ENCODE results near the gene ASB3. TPM values are rescaled to one million over a fixed set of nuclear protein-coding genes. Genes with fewer than 3 reads are reported as not detected.
"Not testable (repeated sequence)": the region's sequence is repeated elsewhere in the genome, so short reads cannot be mapped to it uniquely, and the experiment has no call there.

Gene ASB3
- total RNA-seq, 1 donor from 2014 or later: 11.4 TPM

GRCh38 chr2:53767405-53768241 lies 19.1 kb downstream of the ASB3 start, which contains the start of gene CHAC2:
CHAC2 (plus strand) TSS chr2:53767804; CDS start chr2:53767887, 83 bp downstream.
- peak; percentile 87 for DNase-seq
- H3K27me3 ChIP-seq (ENCODE audit: low read depth): no peaks in the 10 kb centered on the region
- peak within 1 kb of the TSS; percentile 85 for H3K27ac ChIP-seq (replicated peaks)
- TF ChIP-seq, protein P1, sequence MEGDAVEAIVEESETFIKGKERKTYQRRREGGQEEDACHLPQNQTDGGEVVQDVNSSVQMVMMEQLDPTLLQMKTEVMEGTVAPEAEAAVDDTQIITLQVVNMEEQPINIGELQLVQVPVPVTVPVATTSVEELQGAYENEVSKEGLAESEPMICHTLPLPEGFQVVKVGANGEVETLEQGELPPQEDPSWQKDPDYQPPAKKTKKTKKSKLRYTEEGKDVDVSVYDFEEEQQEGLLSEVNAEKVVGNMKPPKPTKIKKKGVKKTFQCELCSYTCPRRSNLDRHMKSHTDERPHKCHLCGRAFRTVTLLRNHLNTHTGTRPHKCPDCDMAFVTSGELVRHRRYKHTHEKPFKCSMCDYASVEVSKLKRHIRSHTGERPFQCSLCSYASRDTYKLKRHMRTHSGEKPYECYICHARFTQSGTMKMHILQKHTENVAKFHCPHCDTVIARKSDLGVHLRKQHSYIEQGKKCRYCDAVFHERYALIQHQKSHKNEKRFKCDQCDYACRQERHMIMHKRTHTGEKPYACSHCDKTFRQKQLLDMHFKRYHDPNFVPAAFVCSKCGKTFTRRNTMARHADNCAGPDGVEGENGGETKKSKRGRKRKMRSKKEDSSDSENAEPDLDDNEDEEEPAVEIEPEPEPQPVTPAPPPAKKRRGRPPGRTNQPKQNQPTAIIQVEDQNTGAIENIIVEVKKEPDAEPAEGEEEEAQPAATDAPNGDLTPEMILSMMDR (IDR thresholded peaks at IDR 0.05; ENCODE audit: borderline replicate concordance): peak; percentile 70
- H3K36me3 ChIP-seq: peaks cover 12% of the 10 kb centered on the region
- H3K4me1 ChIP-seq: peaks cover 25% of the 10 kb centered on the region
- H3K4me3 ChIP-seq: peak within 1 kb of the TSS; percentile 79
- H3K9me3 ChIP-seq (replicated peaks): no peaks in the 10 kb centered on the region
- intact Hi-C loops (cut with micrococcal nuclease): no loop called here

DNA sequence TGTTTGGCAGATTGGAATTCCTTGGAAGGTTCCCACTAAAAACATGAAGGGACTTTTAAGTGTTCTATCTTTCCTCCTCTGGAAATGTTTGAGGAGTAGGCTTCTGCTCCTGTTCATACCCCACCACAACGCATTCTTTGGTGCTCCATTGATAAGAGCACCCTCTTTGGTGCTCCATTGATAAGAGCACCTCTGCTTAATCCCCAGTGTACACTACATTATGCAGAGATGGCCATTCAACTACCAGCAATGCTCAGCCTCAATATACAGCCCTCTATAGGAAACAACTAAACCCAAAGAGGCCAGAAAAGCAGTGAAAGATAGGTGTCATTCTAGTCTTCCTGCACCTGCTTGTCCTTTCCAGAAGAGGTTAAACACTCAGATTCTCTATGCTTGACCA lies 21.0 kb downstream of the ASB3 start:
- Histone ChIP-seq H3K4me3 (no peak overlapping the region), H3K27ac (replicated peaks) (no peak overlapping the region), H3K9me3 (replicated peaks) (no peaks in the 10 kb centered on the region), H3K27me3 (ENCODE audit: low read depth) (no peaks in the 10 kb centered on the region), H3K36me3 (peaks cover 20% of the 10 kb centered on the region), H3K4me1 (peaks cover 25% of the 10 kb centered on the region)
- DNase-seq: no peak
- TF ChIP-seq, protein P1 (IDR thresholded peaks at IDR 0.05; ENCODE audit: borderline replicate concordance): no peak
- intact Hi-C loops (cut with micrococcal nuclease): no loop called here

DNA sequence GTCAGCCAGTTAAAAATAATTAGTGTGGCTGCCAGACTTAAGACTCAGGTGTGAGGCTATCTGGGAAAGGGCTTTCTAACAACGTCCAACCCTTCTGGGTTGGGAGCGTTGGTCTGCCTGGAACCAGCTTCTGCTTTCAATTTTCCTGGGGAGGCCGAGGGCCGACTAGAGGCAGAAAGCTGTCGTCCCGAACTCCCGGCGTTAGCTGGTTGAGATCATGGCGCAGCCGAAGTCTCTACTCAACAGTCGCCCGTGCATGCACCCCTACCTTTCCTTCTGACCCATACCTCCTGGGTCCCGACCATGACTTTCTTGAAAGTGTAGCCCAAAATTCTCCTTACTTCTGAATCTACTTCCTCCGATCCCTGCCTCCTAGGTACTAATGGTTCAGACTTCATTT lies 29.5 kb downstream of the ASB3 start:
- H3K4me3 ChIP-seq; H3K4me1 ChIP-seq; H3K27me3 ChIP-seq (ENCODE audit: low read depth); intact Hi-C loops (cut with micrococcal nuclease); H3K27ac ChIP-seq (replicated peaks); DNase-seq: not testable (repeated sequence)
- Histone ChIP-seq H3K9me3 (replicated peaks) (peaks cover 17% of the 10 kb centered on the region), H3K36me3 (peaks cover 43% of the 10 kb centered on the region)

DNA sequence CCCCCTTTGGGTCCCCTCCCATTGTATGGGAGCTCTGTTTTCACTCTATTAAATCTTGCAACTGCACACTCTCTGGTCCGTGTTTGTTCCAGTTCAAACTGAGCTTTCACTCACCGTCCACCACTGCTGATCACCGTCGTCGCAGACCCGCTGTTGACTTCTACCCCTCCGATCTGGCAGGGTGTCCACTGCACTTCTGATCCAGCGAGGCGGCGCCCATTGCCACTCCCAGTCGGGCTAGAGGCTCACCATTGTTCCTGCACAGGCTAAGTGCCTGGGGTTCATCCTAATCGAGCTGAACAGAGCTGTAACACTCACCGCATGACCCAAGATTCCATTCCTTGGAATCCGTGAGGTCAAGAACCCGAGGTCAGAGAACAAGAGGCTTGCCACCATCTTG lies 30.1 kb downstream of the ASB3 start:
- Histone ChIP-seq H3K4me1 (peaks cover 4% of the 10 kb centered on the region), H3K4me3 (no peak overlapping the region), H3K36me3 (peaks cover 40% of the 10 kb centered on the region), H3K9me3 (replicated peaks) (peaks cover 17% of the 10 kb centered on the region), H3K27ac (replicated peaks) (no peak overlapping the region), H3K27me3 (ENCODE audit: low read depth) (no peaks in the 10 kb centered on the region)
- TF ChIP-seq, protein P1 (IDR thresholded peaks at IDR 0.05; ENCODE audit: borderline replicate concordance): no peak
- intact Hi-C loops (cut with micrococcal nuclease): no loop called here
- DNase-seq: no peak

GRCh38 chr2:53755121-53755520 lies 31.6 kb downstream of the ASB3 start:
- H3K27ac ChIP-seq (replicated peaks): no peak overlapping the region
- peaks cover 4% of the 10 kb centered on the region for H3K4me1 ChIP-seq
- TF ChIP-seq, protein P1 (IDR thresholded peaks at IDR 0.05; ENCODE audit: borderline replicate concordance): no peak
- intact Hi-C loops (cut with micrococcal nuclease): no loop called here
- no peak overlapping the region for H3K4me3 ChIP-seq
- H3K27me3 ChIP-seq (ENCODE audit: low read depth): no peaks in the 10 kb centered on the region
- H3K36me3 ChIP-seq: peaks cover 37% of the 10 kb centered on the region
- H3K9me3 ChIP-seq (replicated peaks): peaks cover 17% of the 10 kb centered on the region
- DNase-seq: peak; percentile 22

DNA sequence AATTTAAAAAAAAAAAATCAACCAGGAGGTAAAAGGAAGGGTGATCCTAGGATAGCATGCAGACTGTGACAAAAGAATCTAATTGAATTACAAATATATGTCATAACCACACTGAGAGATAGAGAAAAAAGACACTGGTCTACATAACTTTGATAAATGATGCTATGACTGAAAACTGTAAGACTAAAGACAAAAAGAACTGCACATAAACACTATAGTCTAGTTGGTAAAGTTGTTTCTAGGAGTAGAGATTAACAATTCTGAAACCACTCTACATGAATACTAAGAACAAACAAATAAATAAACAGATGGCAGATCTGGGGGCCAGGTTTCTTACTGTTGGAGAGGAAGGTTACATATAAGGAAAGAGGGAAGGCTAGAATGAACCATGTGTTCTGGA lies 33.7 kb downstream of the ASB3 start:
- intact Hi-C loops (cut with micrococcal nuclease): no loop called here

More for the DNA sequence above, 33.7 kb downstream of the ASB3 start:
- no peak for DNase-seq
- no peak overlapping the region for H3K27ac ChIP-seq (replicated peaks)
- peaks cover 4% of the 10 kb centered on the region for H3K4me1 ChIP-seq
- peaks cover 36% of the 10 kb centered on the region for H3K36me3 ChIP-seq
- H3K27me3 ChIP-seq (ENCODE audit: low read depth): no peaks in the 10 kb centered on the region
- peaks cover 17% of the 10 kb centered on the region for H3K9me3 ChIP-seq (replicated peaks)
- H3K4me3 ChIP-seq: no peak overlapping the region
- TF ChIP-seq, protein P1 (IDR thresholded peaks at IDR 0.05; ENCODE audit: borderline replicate concordance): no peak
